HG03442 (cell line): ENCODE results near the gene NDUFA13.
"Not testable (repeated sequence)": the region's sequence is repeated elsewhere in the genome, so short reads cannot be mapped to it uniquely, and the experiment has no call there.

ENCODE experiments used
- ATAC-seq: cut with Tn5 transposase; IDR thresholded peaks from one replicate; pipeline ENCODE4 v1.9.1; 2021; ENCODE audit warnings: mild to moderate bottlenecking, moderate library complexity; ENCODE audit not compliant: unreplicated experiment

NDUFA13 gene

DNA sequence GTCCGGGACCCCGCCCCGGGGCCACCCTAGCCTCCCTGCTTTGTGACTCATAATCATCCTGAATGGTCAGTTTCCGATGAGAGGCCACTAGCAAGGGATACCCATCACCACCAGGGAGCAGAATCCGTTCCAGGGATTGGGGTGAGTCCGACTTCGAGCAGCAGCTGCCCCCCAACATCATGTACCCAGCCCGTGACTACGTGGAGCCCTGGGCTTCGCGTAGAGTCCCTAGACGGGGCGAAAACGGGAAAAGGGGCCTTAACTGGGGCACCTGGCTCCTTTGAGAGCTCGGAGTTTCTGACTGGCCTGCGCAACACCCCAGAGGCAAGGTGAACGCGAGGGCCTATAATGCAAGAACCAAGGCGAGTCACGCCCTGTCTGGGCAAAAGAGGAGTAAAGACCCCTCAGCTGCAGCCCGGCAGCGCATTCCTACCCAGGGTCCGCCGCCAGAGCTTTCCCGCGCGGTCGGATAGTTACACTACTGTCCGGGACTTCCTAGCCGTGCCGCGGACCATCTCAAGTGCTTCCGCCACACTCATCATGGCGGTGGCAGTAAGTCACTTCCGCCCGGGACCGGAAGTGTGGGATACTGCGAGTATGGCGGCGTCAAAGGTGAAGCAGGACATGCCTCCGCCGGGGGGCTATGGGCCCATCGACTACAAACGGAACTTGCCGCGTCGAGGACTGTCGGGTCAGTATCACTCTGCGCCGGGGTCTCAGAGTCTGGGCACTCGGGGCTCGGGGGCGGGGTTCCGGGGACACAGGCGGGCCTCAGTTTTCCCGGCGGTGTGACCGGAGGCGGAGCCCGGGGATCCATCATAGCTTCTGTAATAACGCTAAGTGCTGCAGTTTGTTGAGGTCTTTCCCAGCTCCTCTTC lies at the start of gene NDUFA13:
Gene NDUFA13 (plus strand): TSS at position 584 of the 878 bp plus-strand sequence. CDS start 14 bp downstream, at position 598.
- peak; percentile 88 for ATAC-seq

DNA sequence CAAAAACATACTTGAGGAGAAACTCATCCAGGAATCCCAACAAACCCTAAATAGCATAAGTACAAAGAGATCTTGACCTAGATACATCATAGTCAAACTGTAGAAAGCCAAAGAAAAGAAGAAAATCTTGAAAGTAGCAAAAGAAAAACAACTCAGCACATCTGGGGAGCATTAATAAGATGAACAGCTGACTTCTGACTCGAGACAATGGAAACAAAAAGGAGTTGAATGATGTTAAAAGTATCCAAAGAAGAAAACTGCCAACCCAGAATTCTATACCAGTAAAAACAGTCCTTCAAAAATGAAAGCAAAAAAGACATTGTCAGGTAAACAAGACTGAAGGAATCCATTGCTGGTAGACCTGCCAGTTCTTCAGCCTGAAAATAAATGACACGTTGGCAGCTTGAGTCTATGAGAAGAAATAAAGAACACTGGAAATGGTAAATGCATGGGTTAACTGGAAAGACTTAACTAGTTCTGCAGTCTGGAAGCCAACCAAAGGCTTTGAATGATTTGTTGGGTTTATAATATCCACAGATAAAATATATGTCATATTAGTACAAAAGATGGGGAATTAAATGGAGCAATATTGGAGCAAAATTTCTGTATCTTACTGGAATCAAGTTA lies 47.5 kb upstream of the NDUFA13 start:
- no peak for ATAC-seq

DNA sequence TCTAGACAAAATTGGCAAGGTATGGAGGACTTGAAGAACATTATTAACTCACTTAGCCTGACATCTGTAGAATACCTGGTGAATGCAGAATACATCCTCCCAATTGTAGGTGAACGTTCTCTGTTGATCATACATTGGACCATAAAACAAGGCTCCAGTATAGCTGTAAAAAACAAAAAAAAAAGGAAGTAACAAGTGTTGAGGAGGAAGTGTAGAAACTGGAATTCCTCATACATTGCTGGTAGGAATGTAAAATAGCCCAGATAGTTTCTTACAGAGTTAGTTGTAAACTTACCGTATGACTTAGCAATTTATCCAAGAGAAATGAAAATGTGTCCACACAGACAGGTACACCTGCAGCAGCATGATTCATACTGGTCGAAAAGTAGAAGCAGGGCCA lies 45.4 kb upstream of the NDUFA13 start:
- no peak for ATAC-seq

DNA sequence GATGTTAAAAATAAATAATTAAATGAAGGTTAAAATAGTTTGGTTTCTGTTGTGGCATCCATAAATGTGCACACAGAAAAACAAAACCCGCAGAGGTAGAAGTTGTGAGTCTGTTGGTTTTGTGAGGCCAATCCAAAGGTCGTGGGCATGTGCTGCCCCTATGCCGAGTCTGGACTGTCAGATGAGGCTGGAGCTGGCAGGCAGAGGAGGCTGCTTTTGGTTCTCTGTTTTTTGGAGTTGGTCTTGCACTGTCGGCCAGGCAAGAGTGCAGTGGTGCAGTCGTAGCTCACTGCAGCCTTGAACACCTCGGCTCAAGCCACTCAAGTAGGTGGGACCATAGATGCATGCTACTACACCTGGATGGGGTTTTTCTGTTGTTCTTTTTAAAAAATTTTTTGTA lies 44.3 kb upstream of the NDUFA13 start:
- no peak for ATAC-seq

DNA sequence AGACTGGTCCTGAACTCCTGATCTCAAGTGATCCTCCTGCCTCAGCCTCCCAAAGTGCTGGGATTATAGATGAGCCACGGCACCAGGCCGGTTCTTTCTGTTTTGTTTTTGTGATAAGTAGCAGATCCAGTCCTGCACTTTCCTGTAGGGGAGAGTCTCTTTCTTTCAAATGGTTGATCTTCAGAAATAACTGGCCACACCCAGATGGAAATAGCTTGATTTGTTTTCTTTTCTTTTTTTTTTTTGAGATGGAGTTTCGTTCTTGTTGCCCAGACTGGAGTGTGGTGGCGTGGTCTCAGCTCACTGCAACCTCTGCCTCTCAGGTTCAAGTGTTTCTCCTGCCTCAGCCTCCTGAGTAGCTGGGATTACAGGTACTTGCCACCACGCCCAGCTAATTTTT lies 43.9 kb upstream of the NDUFA13 start:
- not testable (repeated sequence) for ATAC-seq

DNA sequence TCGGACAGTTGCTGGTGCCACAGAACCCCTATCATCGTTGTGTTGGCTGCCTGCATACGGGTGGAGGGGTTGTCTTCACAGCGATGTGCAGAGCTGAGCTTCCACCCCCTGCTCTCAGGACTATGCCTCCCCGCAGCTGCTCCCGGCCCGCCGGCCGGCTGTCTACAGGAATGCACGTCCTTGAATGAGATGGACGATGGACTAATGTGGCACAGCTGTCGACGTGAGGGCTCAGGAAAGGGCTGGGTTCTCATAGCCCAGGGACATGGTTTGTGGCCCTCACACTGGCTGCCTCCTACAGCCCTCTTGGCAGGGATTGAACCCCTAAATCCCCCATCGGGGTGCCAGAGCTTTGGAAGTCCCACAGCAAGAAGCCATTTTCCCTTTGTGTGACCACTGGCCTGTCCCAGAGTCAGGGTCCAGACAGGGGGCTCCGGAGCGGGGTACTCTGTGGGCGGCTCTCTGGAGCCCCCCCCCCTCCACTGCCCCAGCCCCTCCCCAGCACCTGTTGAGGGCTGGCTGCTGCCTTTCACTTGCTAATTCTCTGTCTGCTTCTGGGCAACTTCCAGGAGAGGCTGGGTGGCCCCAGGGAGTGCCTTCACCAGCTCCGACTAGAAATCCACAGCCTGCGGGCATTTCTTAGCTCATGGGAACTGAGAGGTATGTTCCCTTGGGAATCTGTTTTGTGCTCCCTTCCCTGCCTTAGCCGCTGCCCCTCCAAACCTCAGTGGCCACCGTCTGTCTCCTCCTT lies 40.8 kb upstream of the NDUFA13 start:
- ATAC-seq: no peak

DNA sequence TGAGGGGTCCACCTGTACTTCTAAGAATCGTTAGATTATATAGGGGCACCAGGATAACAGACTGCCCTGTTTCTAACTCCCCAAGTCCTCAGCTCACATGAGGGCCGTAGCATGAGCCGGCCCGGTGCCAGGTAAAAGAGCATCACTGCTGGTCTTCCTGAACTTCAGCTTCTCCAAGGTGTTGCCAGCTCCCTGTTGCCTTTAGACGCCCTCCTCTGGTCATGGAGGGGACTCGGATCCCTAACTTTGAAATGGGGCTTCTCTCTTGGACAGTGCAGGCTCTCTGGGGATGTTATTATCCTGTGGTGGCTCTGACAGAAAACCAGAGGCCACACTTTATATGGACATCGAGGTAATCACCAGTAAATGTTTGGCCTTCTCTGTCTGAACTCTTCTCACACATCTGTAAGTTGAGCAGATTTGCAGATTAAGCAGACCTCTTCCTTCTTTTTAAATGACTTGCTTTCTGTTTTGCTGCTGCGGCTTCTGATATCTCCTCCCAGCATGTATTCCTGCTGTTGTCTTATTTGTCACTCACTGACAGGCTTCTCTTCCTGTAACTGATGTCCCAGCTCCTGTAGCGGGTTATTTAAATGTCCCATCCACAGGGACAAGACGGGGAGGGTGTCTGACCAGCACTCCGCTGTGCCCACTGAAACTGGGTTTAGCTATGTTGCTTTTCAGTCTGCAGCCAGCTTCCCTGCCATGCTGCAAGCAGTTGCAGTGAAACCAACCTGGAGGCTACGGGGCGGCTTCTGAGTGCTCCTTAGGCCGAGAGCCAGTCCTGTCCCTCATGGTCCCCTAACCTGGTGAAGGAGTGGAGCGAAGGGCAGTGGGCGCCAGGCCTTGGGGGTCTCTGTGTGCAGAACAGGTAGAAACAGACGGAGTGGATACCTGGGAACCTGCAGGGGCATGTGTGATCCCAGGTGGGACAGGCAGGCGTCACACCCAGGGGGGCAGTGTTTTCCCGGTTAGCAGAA lies 39.9 kb upstream of the NDUFA13 start:
- no peak for ATAC-seq

DNA sequence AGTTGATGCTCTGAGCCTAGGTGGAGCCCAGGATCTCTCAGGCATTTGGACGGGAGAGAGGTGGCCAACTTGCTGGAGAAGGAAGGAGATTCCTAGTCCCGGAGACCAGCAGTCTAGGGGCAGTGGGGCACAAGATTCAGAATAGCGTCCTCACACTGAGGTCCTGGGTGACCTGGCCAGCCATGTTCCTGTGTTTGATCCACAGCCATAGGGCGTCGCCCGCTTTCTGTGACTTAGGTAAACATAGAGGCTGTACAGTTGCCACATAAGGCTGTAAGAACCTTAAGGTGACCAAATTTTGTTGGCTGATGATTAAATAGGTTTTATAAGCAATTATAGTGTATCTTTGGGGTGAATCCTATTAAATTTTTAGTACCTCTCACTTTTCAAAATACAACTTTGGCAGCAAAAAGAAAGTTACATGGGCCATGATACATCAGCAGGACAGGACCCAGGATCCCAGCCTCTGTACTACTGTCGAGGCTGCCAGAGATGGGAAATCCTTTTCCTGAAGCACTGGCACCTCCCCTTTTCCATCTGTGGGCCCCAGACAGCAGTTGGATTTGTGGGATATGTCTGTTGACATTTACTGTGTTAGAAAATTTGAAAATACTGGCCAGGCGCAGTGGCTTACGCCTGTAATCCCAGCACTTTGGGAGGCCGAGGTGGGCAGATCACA lies 38.2 kb upstream of the NDUFA13 start:
- no peak for ATAC-seq

DNA sequence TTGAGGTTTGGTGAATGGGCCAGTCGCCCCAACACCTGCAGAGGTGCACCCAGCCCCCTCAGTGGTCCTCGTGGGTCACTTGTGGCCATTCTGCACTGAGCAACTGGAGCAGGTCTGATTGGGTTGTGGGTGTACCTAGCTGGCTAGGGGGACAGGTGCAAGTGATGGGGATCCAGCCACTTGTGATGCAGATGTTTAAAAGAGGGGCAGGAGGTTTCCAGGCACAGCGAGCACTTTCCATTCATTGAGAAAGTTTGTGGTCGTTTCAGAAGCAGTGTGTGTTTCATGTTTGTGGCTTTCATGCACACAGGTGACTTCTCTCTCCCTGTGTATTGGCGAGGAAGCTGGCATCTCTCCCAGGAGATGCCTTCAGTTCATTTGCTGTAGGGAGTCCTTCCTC lies 35.3 kb upstream of the NDUFA13 start:
- ATAC-seq: no peak

DNA sequence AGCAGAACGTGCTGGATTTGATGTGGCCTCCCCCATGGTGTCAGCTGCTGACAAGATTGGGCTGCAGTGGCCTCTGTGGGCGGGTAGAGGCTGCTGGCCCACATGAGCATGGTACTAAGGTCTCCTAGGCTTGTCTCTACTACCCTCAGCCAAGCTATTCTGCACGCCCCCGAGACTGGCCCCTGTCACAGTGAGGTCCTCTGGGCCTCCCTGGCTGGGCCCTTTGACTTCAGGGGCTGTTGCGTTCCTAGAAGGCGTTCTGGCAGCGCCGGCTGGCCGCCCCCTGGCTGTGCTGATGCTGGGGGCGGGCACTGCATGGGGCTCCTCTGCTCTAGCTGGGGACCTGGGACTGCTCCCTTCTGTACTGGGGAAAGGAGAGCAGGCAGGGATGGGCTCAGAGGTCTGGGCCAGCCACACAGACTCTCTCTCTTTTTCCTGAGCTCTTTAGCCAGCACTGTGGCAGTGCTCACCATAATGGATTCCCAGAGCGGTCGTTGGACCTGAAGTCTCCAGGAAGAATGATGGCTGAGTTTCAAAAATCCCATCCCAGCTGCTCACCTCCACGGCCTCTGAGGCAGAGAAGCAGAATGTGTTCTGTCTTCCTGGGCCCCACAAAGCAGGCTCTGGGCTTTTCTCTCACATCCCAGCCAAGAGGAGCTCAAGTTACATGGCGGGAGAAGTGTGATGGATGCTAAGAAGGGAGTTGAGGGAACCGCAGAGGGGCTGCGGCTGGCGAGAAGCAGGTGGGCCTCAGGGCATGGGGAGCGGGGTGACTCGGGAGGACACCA lies 33.0 kb upstream of the NDUFA13 start:
- ATAC-seq: no peak

DNA sequence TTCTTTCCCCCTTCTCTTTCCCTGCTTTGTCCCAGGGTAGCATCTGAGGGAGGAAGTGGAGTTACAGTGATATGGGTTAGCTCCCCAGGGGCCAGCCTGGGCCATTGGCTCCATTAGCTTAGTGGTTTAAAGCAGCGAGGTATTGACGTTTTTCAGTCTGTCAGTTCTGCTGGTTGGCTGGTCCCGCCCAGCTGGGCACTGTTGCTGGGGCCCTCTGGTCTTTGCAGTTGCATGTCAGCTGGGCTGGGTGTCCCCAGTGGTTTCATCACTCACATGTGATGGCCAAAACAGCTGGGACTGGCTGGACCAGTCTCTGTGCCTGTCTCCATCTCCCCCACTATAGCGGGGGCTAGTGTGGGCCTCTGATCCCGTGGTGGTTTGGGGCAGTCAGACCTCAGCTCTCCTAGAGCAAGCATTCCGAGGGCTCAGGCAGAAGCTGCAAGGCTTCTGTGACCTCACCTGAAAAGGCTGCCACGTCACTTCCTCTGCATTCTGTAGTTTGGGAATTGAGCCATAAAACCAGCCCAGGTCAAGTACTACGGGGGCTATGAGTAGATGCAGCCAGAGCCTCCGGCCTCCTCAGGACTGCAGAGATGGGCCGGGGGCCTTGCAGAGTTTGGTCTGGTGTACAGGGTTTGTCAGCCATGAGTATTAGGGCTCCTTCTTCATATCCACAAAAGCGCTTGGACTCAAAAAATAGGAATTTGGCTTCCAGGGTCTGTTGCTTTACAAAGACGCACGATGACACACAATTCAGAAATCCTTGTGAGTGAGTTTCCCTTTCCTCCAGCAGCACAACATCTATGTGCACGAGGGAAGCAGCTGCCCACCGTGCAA lies 30.6 kb upstream of the NDUFA13 start:
- ATAC-seq: no peak

DNA sequence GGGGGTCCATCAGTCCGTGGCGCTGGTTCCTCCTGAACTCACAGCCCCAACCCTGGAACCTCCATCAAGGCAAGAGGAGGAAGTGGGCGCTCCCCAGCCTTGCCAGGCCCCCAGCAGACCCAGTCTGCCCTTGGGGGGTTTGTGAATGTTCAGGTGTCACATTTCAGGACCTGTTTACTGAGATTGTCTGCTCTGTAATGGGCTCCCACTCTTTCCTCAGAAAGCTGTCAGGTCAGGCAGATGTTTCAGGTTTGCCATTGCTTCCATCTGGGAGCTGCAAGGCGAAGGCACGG lies 30.1 kb upstream of the NDUFA13 start:
- ATAC-seq: no peak

DNA sequence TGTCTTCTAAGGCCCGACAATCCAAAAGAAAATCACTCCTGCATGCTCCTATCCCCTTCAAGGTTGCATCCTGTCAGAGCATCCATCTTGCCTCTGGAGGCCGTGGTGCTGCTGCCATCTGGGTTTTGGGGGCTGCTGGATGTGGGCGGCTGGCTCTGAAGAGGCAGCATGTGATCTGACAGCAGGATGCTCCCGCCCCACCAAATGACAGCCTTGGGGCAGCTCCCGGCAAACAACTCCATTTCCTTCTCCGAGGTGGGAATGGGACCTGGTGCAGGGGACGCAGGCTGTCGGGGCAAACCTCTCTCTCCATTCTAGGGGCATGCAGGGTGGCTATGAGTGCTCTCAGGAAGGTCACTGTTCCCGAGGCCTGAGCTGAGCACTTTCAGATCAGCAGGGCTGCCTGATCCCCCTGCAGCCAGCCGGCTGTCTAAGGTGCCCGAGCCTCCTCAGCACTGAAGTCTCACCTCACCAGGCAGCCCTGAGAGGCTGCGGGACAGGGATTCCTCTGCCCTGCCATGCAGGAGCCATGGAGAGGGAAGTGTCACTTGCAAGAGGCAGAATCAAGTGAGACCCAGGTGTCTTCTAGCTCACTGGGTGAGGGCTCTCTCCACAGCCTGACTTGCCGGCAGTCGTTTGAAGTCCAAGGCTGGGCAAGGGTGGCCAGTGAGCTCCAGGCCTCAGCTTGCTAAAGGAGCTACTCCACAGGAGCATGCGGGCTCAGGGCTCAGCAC lies 29.5 kb upstream of the NDUFA13 start:
- no peak for ATAC-seq

DNA sequence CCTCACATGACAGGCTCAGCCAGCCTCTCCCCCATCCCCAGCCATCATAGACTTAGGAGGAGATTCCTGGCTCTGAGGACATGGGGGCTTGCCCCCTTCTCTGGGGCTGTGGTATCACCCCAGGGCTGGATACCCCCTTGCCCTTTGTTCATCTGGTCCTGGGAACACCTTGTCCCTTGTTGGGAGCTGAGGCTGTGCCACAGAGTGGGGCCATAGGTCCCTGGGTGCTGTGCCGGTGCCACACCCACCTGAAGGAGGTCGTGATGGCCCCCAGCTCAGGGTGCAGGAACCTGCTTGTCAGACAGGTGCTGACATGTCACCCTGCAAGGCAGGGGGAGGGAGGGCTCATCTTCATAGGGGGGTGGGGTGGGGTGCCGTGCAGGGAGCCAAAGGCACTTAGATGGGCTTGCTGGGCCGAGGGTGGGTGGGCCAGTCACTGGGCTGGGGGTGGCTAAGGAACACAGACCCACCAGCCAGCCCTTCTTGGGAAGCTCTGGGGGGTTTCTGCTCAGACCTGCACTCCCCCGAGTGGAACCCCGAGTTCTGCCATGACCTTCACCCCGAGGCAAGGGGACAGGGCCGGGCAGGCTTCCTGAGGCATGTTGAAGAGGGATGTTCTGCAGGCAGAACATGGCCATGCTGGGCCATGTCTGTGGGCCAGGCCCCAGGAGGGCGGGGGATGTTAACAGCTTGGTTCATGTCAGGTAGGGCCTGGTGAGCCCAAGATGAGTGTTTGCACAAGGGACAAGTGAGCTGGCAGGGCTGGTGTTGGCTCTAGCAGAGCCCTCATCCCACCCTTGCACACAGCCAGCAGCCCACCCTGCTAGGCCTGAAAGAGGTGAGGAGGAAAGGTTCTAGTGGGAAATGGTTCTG lies 28.7 kb upstream of the NDUFA13 start:
- ATAC-seq: no peak

DNA sequence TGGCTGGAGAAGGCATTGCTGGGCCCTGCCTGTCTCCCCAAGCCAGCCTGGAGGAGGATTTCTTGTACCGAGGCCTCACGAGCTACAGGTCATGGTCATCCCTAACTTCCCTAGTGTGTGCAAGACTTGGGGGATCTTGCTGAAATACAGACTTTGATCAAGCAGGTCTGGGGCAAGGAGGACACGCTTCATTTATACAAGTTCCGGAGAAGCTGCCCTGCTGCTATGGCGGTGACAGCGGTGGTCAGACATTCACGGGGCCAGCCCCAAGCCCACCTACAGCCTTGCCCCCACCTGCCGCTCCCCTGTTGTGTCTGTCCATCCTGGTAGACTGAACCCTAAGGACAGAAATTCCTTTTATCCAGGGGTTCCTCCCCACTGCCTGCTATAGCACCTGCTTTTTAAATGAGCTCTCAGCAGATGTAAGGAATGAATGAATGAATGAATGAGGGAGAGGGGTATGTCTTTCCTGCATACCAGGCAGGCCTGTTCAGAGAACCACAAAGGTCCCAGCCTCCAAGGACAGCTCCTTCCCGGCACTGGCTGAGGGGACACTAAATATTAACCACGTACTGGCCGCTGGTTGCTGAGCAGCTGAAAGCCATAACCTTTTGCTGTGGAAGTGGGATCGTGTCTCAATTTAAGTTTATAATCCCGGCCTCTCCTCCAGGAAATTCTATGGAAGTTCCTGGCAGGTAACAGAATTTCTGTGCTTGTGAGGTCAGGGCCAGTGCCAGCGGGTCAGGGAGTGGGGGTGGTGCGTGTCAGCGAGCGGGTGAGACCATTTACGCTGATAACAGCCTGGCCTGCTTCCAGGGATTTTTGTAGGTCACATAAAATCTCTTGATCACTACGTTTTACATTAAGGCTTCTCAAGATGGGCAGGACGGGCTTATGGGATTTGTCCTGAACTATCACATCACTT lies 27.8 kb upstream of the NDUFA13 start:
- no peak for ATAC-seq
